Ishikawa (cell line): ENCODE data around the gene CCDC68.

Experiments
- FOXM1 ChIP-seq: IDR thresholded peaks from 2 replicates; pipeline ENCODE4 v1.6.1; 2012; ENCODE audit warnings: low read depth, borderline replicate concordance
- TEAD4 ChIP-seq: IDR thresholded peaks from 2 replicates; pipeline ENCODE4 v1.6.1; 2012
- YY1 ChIP-seq: IDR thresholded peaks from 2 replicates; pipeline ENCODE4 v1.6.1; 2012; ENCODE audit warnings: low read depth

GRCh38 chr18:55000529-55000928 is 41.3 kb upstream of the CCDC68 start:
- no peak for TF ChIP-seq TEAD4
- TF ChIP-seq YY1: no peak
- TF ChIP-seq FOXM1: no peak
